HEK293 (cell line): ENCODE results near the gene ZNF451.

Experiments used
- CTCF ChIA-PET: fragments of 350-600 bp; formaldehyde crosslinking; extraction: SDS; loops from one replicate; lab custom pipeline; 2021; ENCODE audit warnings: antibody characterized with exemption; lab: Yijun Ruan, JAX
- POLR2A ChIA-PET: fragments of 300-600 bp; formaldehyde crosslinking; extraction: SDS; loops from one replicate; lab custom pipeline; 2020; ENCODE audit warnings: antibody characterized with exemption, inconsistent platforms; lab: Yijun Ruan, JAX
- H3K27ac ChIP-seq: fragments of 200-500 bp; sonication (Bioruptor generic); 2 replicates; pipeline ENCODE4 v1.5.1; 2014; ENCODE audit warnings: low read depth, low read length, control low read depth, inconsistent platforms; ENCODE audit errors: extremely low read depth
- H3K36me3 ChIP-seq, 2 experiments: fragments of 200-500 bp in 1 of 2; sonication (Bioruptor generic) in 1 of 2; 1 replicate in 1 of 2; 2 replicates in 1 of 2; pipeline ENCODE4 v1.5.1; 2014 to 2017; ENCODE audit warnings: inconsistent platforms in 2 of 2, low read length in 2 of 2; ENCODE audit not compliant: control insufficient read depth in 2 of 2, insufficient read depth in 1 of 2
- H3K4me1 ChIP-seq: fragments of 200-500 bp; sonication (Bioruptor generic); 2 replicates; pipeline ENCODE4 v1.5.1; 2014; ENCODE audit warnings: mild to moderate bottlenecking, low read length, inconsistent platforms; ENCODE audit not compliant: control insufficient read depth, insufficient read depth
- H3K4me3 ChIP-seq: 2 replicates; pipeline ENCODE4 v1.5.1; 2011; ENCODE audit warnings: low read depth, mild to moderate bottlenecking, control low read depth, low read length, moderate library complexity
- H3K9me3 ChIP-seq: fragments of 200-500 bp; sonication (Bioruptor generic); 2 replicates; pipeline ENCODE4 v1.5.1; 2014; ENCODE audit warnings: low read depth, low read length, inconsistent platforms; ENCODE audit not compliant: control insufficient read depth, insufficient read depth
- GFI1B ChIP-seq: fragments of 450-650 bp; formaldehyde crosslinking; IDR thresholded peaks from 2 replicates; pipeline ENCODE4 v1.5.1; 2016; ENCODE audit warnings: missing biosample characterization, missing genetic modification characterization
- GLI4 ChIP-seq: fragments of 450-650 bp; formaldehyde crosslinking; IDR thresholded peaks from 2 replicates; pipeline ENCODE4 v1.5.1; 2016; ENCODE audit warnings: missing biosample characterization, missing genetic modification characterization
- GLIS2 ChIP-seq: fragments of 450-650 bp; formaldehyde crosslinking; IDR thresholded peaks from 2 replicates; pipeline ENCODE4 v1.5.1; 2016; ENCODE audit warnings: missing biosample characterization, missing genetic modification characterization
- HOXD13 ChIP-seq: sonication (generic); formaldehyde crosslinking; IDR thresholded peaks from 2 replicates; pipeline ENCODE4 v1.8.0; 2022; ENCODE audit warnings: missing genetic modification reagents, borderline replicate concordance
- KLF7 ChIP-seq: fragments of 450-650 bp; formaldehyde crosslinking; IDR thresholded peaks from 2 replicates; pipeline ENCODE4 v1.5.1; 2016; ENCODE audit warnings: missing biosample characterization, missing genetic modification characterization, borderline replicate concordance
- PRDM1 ChIP-seq: fragments of 450-650 bp; formaldehyde crosslinking; IDR thresholded peaks from 2 replicates; pipeline ENCODE4; 2016; ENCODE audit warnings: missing biosample characterization, missing genetic modification characterization
- SALL2 ChIP-seq: fragments of 450-650 bp; formaldehyde crosslinking; IDR thresholded peaks from 2 replicates; pipeline ENCODE4 v1.5.0; 2017; ENCODE audit warnings: missing biosample characterization, mild to moderate bottlenecking, missing genetic modification characterization, borderline replicate concordance
- ZFP37 ChIP-seq: fragments of 450-650 bp; formaldehyde crosslinking; IDR thresholded peaks from 2 replicates; pipeline ENCODE4 v1.5.1; 2016; ENCODE audit warnings: missing biosample characterization, missing genetic modification characterization
- ZNF114 ChIP-seq: fragments of 450-650 bp; formaldehyde crosslinking; IDR thresholded peaks from 2 replicates; pipeline ENCODE4 v1.5.0; 2017; ENCODE audit warnings: missing biosample characterization, missing genetic modification characterization
- ZNF16 ChIP-seq: fragments of 450-650 bp; formaldehyde crosslinking; IDR thresholded peaks from 2 replicates; pipeline ENCODE4 v1.5.1; 2016; ENCODE audit warnings: low read depth, missing biosample characterization, missing genetic modification characterization
- ZNF221 ChIP-seq: fragments of 450-650 bp; formaldehyde crosslinking; IDR thresholded peaks from 2 replicates; pipeline ENCODE4 v1.5.1; 2017; ENCODE audit warnings: missing biosample characterization, missing genetic modification characterization, borderline replicate concordance
- ZNF416 ChIP-seq: fragments of 450-650 bp; formaldehyde crosslinking; IDR thresholded peaks from 2 replicates; pipeline ENCODE4 v1.5.1; 2016; ENCODE audit warnings: missing biosample characterization, missing genetic modification characterization
- ZNF548 ChIP-seq: fragments of 450-650 bp; formaldehyde crosslinking; IDR thresholded peaks from 2 replicates; pipeline ENCODE4 v1.5.1; 2016; ENCODE audit warnings: missing biosample characterization, missing genetic modification characterization
- ZNF626 ChIP-seq: fragments of 450-650 bp; sonication (Bioruptor Pico); formaldehyde crosslinking; IDR thresholded peaks from 2 replicates; pipeline ENCODE4 v1.5.1; 2018; ENCODE audit warnings: missing biosample characterization, missing genetic modification characterization, inconsistent platforms
- TF ChIP-seq, protein P1 (sequence below): fragments of 450-650 bp; formaldehyde crosslinking; IDR thresholded peaks from 2 replicates; pipeline ENCODE4 v1.5.1; 2016; ENCODE audit warnings: missing biosample characterization, missing genetic modification characterization
- TF ChIP-seq, protein P2 (sequence below): fragments of 450-650 bp; formaldehyde crosslinking; conservative IDR thresholded peaks from 2 replicates; pipeline ENCODE4 v1.5.1; 2016; ENCODE audit warnings: low read depth, missing biosample characterization, missing genetic modification characterization
- TF ChIP-seq, protein P3 (sequence below): fragments of 450-650 bp; formaldehyde crosslinking; IDR thresholded peaks from 2 replicates; pipeline ENCODE4 v1.5.1; 2016; ENCODE audit warnings: missing biosample characterization, missing genetic modification characterization
- TF ChIP-seq, protein P4 (sequence below): fragments of 450-650 bp; formaldehyde crosslinking; IDR thresholded peaks from 2 replicates; pipeline ENCODE4 v1.5.1; 2017; ENCODE audit warnings: missing biosample characterization, missing genetic modification characterization

Gene ZNF451

DNA sequence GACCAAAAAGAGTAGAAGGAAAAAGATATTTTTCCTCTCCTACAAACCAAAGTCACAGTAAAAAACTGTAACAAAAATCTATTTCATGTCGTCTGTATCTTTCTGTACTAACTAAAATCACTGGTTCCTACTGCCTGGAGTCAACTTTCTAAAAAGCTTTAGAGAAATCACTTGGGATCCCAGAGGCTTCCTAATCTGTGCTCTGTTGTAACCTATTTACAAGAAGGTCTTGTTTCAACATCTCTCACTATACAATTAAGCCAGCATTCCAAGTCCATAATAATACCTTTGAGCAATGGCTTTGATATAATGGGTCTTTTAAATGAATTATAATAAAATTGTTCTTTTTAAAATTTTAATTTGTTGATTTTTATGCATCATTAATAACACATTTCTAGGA is 111.7 kb downstream of the ZNF451 start:
- Histone ChIP-seq H3K4me3 (no peak overlapping the region), H3K9me3 (no peaks in the 10 kb centered on the region), H3K36me3 (peaks cover 0 to 7% of the 10 kb centered on the region in 2 experiments), H3K27ac (no peak overlapping the region), H3K4me1 (peaks cover 7% of the 10 kb centered on the region)
- CTCF ChIA-PET, result interaction anchor here (1.4 kb wide), 1 partner anchor 66 kb away, joined by 3 read pairs; no protein-coding TSS in a partner anchor
- POLR2A ChIA-PET, result no interaction called here
- no peak for TF ChIP-seq ZNF221 (tag by site-specific recombination)
- TF ChIP-seq SALL2 (tag by site-specific recombination), result no peak
- TF ChIP-seq GFI1B (tag by site-specific recombination), result no peak
- TF ChIP-seq ZNF548 (tag by site-specific recombination), result no peak
- TF ChIP-seq ZFP37 (tag by site-specific recombination), result no peak
- TF ChIP-seq, protein P1, sequence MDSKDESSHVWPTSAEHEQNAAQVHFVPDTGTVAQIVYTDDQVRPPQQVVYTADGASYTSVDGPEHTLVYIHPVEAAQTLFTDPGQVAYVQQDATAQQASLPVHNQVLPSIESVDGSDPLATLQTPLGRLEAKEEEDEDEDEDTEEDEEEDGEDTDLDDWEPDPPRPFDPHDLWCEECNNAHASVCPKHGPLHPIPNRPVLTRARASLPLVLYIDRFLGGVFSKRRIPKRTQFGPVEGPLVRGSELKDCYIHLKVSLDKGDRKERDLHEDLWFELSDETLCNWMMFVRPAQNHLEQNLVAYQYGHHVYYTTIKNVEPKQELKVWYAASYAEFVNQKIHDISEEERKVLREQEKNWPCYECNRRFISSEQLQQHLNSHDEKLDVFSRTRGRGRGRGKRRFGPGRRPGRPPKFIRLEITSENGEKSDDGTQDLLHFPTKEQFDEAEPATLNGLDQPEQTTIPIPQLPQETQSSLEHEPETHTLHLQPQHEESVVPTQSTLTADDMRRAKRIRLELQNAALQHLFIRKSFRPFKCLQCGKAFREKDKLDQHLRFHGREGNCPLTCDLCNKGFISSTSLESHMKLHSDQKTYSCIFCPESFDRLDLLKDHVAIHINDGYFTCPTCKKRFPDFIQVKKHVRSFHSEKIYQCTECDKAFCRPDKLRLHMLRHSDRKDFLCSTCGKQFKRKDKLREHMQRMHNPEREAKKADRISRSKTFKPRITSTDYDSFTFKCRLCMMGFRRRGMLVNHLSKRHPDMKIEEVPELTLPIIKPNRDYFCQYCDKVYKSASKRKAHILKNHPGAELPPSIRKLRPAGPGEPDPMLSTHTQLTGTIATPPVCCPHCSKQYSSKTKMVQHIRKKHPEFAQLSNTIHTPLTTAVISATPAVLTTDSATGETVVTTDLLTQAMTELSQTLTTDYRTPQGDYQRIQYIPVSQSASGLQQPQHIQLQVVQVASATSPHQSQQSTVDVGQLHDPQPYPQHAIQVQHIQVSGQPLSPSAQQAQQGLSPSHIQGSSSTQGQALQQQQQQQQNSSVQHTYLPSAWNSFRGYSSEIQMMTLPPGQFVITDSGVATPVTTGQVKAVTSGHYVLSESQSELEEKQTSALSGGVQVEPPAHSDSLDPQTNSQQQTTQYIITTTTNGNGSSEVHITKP, result no peak
- TF ChIP-seq, protein P2, sequence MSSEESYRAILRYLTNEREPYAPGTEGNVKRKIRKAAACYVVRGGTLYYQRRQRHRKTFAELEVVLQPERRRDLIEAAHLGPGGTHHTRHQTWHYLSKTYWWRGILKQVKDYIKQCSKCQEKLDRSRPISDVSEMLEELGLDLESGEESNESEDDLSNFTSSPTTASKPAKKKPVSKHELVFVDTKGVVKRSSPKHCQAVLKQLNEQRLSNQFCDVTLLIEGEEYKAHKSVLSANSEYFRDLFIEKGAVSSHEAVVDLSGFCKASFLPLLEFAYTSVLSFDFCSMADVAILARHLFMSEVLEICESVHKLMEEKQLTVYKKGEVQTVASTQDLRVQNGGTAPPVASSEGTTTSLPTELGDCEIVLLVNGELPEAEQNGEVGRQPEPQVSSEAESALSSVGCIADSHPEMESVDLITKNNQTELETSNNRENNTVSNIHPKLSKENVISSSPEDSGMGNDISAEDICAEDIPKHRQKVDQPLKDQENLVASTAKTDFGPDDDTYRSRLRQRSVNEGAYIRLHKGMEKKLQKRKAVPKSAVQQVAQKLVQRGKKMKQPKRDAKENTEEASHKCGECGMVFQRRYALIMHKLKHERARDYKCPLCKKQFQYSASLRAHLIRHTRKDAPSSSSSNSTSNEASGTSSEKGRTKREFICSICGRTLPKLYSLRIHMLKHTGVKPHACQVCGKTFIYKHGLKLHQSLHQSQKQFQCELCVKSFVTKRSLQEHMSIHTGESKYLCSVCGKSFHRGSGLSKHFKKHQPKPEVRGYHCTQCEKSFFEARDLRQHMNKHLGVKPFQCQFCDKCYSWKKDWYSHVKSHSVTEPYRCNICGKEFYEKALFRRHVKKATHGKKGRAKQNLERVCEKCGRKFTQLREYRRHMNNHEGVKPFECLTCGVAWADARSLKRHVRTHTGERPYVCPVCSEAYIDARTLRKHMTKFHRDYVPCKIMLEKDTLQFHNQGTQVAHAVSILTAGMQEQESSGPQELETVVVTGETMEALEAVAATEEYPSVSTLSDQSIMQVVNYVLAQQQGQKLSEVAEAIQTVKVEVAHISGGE, result no peak
- TF ChIP-seq ZNF16, result no peak
- TF ChIP-seq, protein P3, sequence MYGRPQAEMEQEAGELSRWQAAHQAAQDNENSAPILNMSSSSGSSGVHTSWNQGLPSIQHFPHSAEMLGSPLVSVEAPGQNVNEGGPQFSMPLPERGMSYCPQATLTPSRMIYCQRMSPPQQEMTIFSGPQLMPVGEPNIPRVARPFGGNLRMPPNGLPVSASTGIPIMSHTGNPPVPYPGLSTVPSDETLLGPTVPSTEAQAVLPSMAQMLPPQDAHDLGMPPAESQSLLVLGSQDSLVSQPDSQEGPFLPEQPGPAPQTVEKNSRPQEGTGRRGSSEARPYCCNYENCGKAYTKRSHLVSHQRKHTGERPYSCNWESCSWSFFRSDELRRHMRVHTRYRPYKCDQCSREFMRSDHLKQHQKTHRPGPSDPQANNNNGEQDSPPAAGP (tag by site-specific recombination), result no peak
- TF ChIP-seq GLI4, result no peak
- no peak for TF ChIP-seq ZNF416 (tag by site-specific recombination)
- TF ChIP-seq GLIS2 (tag by site-specific recombination), result no peak
- TF ChIP-seq ZNF114 (tag by site-specific recombination), result no peak
- TF ChIP-seq HOXD13, result no peak
- no peak for TF ChIP-seq PRDM1
- TF ChIP-seq, protein P4, sequence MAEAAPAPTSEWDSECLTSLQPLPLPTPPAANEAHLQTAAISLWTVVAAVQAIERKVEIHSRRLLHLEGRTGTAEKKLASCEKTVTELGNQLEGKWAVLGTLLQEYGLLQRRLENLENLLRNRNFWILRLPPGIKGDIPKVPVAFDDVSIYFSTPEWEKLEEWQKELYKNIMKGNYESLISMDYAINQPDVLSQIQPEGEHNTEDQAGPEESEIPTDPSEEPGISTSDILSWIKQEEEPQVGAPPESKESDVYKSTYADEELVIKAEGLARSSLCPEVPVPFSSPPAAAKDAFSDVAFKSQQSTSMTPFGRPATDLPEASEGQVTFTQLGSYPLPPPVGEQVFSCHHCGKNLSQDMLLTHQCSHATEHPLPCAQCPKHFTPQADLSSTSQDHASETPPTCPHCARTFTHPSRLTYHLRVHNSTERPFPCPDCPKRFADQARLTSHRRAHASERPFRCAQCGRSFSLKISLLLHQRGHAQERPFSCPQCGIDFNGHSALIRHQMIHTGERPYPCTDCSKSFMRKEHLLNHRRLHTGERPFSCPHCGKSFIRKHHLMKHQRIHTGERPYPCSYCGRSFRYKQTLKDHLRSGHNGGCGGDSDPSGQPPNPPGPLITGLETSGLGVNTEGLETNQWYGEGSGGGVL (tag by site-specific recombination), result no peak
- TF ChIP-seq KLF7 (tag by site-specific recombination), result no peak
- no peak for TF ChIP-seq ZNF626 (tag by site-specific recombination)
